Sigmoid colon (tissue), 4 donors: ENCODE data around the gene MAPKAP1.

ENCODE experiments used
- CTCF ChIP-seq, 4 experiments: fragments of 450-650 bp in 3 of 4; fragments of 200-600 bp in 1 of 4; IDR thresholded peaks; one replicate each; pipeline ENCODE4 v1.5.1; 2016 to 2019; ENCODE audit warnings: antibody characterized with exemption in 4 of 4, mild to moderate bottlenecking in 3 of 4, moderate library complexity in 2 of 4
- EP300 ChIP-seq, 4 donors: sonication (generic); formaldehyde crosslinking; IDR thresholded peaks; one replicate each; pipeline ENCODE4 v1.6.1; 2017; ENCODE audit warnings: antibody characterized with exemption in 4 of 4
- POLR2A ChIP-seq, 2 donors: fragments of 450-650 bp; IDR thresholded peaks; one replicate each; pipeline ENCODE4 v1.6.1; 2016; ENCODE audit warnings: antibody characterized with exemption in 2 of 2, mild to moderate bottlenecking in 2 of 2, moderate library complexity in 2 of 2
- POLR2AphosphoS5 ChIP-seq, 4 donors: sonication (generic); formaldehyde crosslinking; IDR thresholded peaks; one replicate each; pipeline ENCODE4 v1.6.1; 2017; ENCODE audit warnings: antibody characterized with exemption in 4 of 4

- TF ChIP-seq EP300 (IDR thresholded peaks at IDR 0.05) (no peak), CTCF (IDR thresholded peaks at IDR 0.05) (no peak), POLR2AphosphoS5 (IDR thresholded peaks at IDR 0.05) (no peak), POLR2A (IDR thresholded peaks at IDR 0.05) (no peak)
Observed at GRCh38 chr9:125485471-125486151, 221.4 kb downstream of the MAPKAP1 start.
